HG02678 (cell line): ENCODE measurements around the gene RUNDC3A.
"Not testable (repeated sequence)": the region's sequence is repeated elsewhere in the genome, so short reads cannot be mapped to it uniquely, and the experiment has no call there.

Experiments
- ATAC-seq: cut with Tn5 transposase; IDR thresholded peaks from one replicate; pipeline ENCODE4 v1.9.1; 2021; ENCODE audit warnings: mild to moderate bottlenecking, moderate library complexity; ENCODE audit not compliant: unreplicated experiment

RUNDC3A gene

GRCh38 chr17:44318077-44318892, 9.9 kb downstream of the RUNDC3A start:
- ATAC-seq = no peak

GRCh38 chr17:44320066-44320465, 11.7 kb downstream of the RUNDC3A start:
- no peak for ATAC-seq

GRCh38 chr17:44321246-44322120, 13.1 kb downstream of the RUNDC3A start:
- no peak for ATAC-seq

GRCh38 chr17:44322236-44322895, 14.0 kb downstream of the RUNDC3A start:
- ATAC-seq = no peak

- no peak for ATAC-seq
These were observed 15.1 kb downstream of the RUNDC3A start for GRCh38 chr17:44323359-44324091.

- ATAC-seq = no peak
These were observed 15.7 kb downstream of the RUNDC3A start for GRCh38 chr17:44324092-44324570.

GRCh38 chr17:44324571-44325275, 16.3 kb downstream of the RUNDC3A start, which contains the start of gene SLC25A39:
TSS of gene SLC25A39 (minus strand) at chr17:44324823. CDS start at chr17:44323562, 1,261 bp downstream.
- ATAC-seq = peak; percentile 77

GRCh38 chr17:44326861-44327444, 18.6 kb downstream of the RUNDC3A start:
- peak; percentile 59 for ATAC-seq

- ATAC-seq = no peak
These were observed 19.5 kb downstream of the RUNDC3A start for GRCh38 chr17:44327715-44328449.

GRCh38 chr17:44329516-44329915, 21.1 kb downstream of the RUNDC3A start:
- not testable (repeated sequence) for ATAC-seq

- ATAC-seq = not testable (repeated sequence)
These were observed 21.9 kb downstream of the RUNDC3A start for GRCh38 chr17:44330263-44330662.

- ATAC-seq = no peak
These were observed 22.9 kb downstream of the RUNDC3A start for GRCh38 chr17:44331249-44331760.

GRCh38 chr17:44333371-44333770, 25.0 kb downstream of the RUNDC3A start:
- ATAC-seq = no peak

GRCh38 chr17:44334315-44334714, 25.9 kb downstream of the RUNDC3A start:
- no peak for ATAC-seq

- no peak for ATAC-seq
These were observed 26.3 kb downstream of the RUNDC3A start for GRCh38 chr17:44334727-44335126.

GRCh38 chr17:44335564-44335963, 27.2 kb downstream of the RUNDC3A start:
- ATAC-seq = no peak

- no peak for ATAC-seq
These were observed 27.6 kb downstream of the RUNDC3A start for GRCh38 chr17:44335968-44336367.

GRCh38 chr17:44338702-44339101, 30.3 kb downstream of the RUNDC3A start:
- ATAC-seq = no peak
